Mesenchymal stem cell (in vitro differentiated cells and primary cell): Measurements from ENCODE around the gene UPB1.

Experiments used
- DNase-seq: peaks from one replicate; pipeline ENCODE4 v3.0.0-alpha.2; 2013
- H2AFZ ChIP-seq: one replicate; pipeline ENCODE4 v1.6.1; 2013; ENCODE audit warnings: low read depth, mild to moderate bottlenecking, control low read depth, inconsistent platforms, low read length, moderate library complexity
- H2AK5ac ChIP-seq: 2 replicates; pipeline ENCODE4 v1.6.1; 2013; ENCODE audit warnings: low read length, moderate library complexity, mild to moderate bottlenecking, inconsistent platforms; ENCODE audit not compliant: severe bottlenecking
- H2BK120ac ChIP-seq: one replicate; pipeline ENCODE4 v1.6.1; 2013; ENCODE audit warnings: low read depth, mild to moderate bottlenecking, inconsistent platforms, low read length, moderate library complexity
- H2BK12ac ChIP-seq, 2 experiments: one replicate each; pipeline ENCODE4 v1.6.1; 2013; ENCODE audit warnings: inconsistent platforms in 2 of 2, low read length in 2 of 2, mild to moderate bottlenecking in 2 of 2, moderate library complexity in 2 of 2, control low read depth in 1 of 2
- H2BK15ac ChIP-seq: one replicate; pipeline ENCODE4 v1.6.1; 2013; ENCODE audit warnings: mild to moderate bottlenecking, low read depth, inconsistent platforms; ENCODE audit not compliant: poor library complexity, severe bottlenecking
- H2BK5ac ChIP-seq: 2 replicates; pipeline ENCODE4 v1.6.1; 2013; ENCODE audit warnings: low read depth, mild to moderate bottlenecking, low read length, control low read depth, inconsistent platforms; ENCODE audit not compliant: poor library complexity, severe bottlenecking
- H3K14ac ChIP-seq, 2 experiments: one replicate each; pipeline ENCODE4 v1.6.1; 2013; ENCODE audit warnings: inconsistent platforms in 2 of 2, low read length in 2 of 2, control low read depth in 1 of 2, mild to moderate bottlenecking in 1 of 2, moderate library complexity in 1 of 2
- H3K18ac ChIP-seq, 2 experiments: one replicate each; pipeline ENCODE4 v1.6.1; 2013; ENCODE audit warnings: inconsistent platforms in 2 of 2, low read length in 2 of 2, control low read depth in 1 of 2, low read depth in 1 of 2, mild to moderate bottlenecking in 1 of 2
- H3K23ac ChIP-seq, 2 experiments: one replicate each; pipeline ENCODE4 v1.6.1; 2013; ENCODE audit warnings: inconsistent platforms in 2 of 2, low read length in 2 of 2, mild to moderate bottlenecking in 2 of 2, moderate library complexity in 2 of 2, control low read depth in 1 of 2
- H3K27ac ChIP-seq: 2 replicates; pipeline ENCODE4 v1.5.1; 2013; ENCODE audit warnings: mild to moderate bottlenecking, moderate library complexity, low read length, control low read depth, inconsistent platforms; ENCODE audit not compliant: poor library complexity, severe bottlenecking
- H3K27me3 ChIP-seq, 2 experiments: 2 replicates each; pipeline versions ENCODE4 v1.6.1 to v1.7.0; 2013; ENCODE audit warnings: low read length in 2 of 2, mild to moderate bottlenecking in 2 of 2, moderate library complexity in 2 of 2, control low read depth in 1 of 2, inconsistent platforms in 1 of 2; ENCODE audit not compliant: control insufficient read depth in 1 of 2, insufficient read depth in 1 of 2
- H3K36me3 ChIP-seq, 2 experiments: 2 replicates each; pipeline versions ENCODE4 v1.6.1 to v1.7.0; 2013; ENCODE audit warnings: low read length in 2 of 2, control low read depth in 1 of 2, inconsistent platforms in 1 of 2, low read depth in 1 of 2, mild to moderate bottlenecking in 1 of 2; ENCODE audit not compliant: insufficient read depth in 2 of 2, control insufficient read depth in 1 of 2
- H3K4ac ChIP-seq, 2 experiments: one replicate each; pipeline ENCODE4 v1.6.1; 2013; ENCODE audit warnings: inconsistent platforms in 2 of 2, low read length in 2 of 2, mild to moderate bottlenecking in 2 of 2, moderate library complexity in 2 of 2, control low read depth in 1 of 2, low read depth in 1 of 2
- H3K4me1 ChIP-seq: 2 replicates; pipeline ENCODE4 v1.6.1; 2013; ENCODE audit warnings: low read depth, low read length, control low read depth; ENCODE audit not compliant: control insufficient read depth, insufficient read depth
- H3K4me2 ChIP-seq: 2 replicates; pipeline ENCODE4 v1.6.1; 2013; ENCODE audit warnings: low read length, mild to moderate bottlenecking, inconsistent platforms; ENCODE audit not compliant: poor library complexity, severe bottlenecking
- H3K4me3 ChIP-seq, 2 experiments: 2 replicates each; pipeline versions ENCODE4 v1.5.1 to v1.7.0; 2013; ENCODE audit warnings: low read length in 2 of 2, mild to moderate bottlenecking in 2 of 2, control low read depth in 1 of 2, low read depth in 1 of 2; ENCODE audit not compliant: insufficient read depth in 1 of 2
- H3K79me1 ChIP-seq: replicated peaks from 2 replicates; pipeline ENCODE4 v1.6.1; 2013; ENCODE audit warnings: mild to moderate bottlenecking, control low read depth, low read length, inconsistent platforms; ENCODE audit not compliant: poor library complexity, severe bottlenecking
- H3K9ac ChIP-seq: 2 replicates; pipeline ENCODE4 v1.7.0; 2013; ENCODE audit warnings: mild to moderate bottlenecking, low read length, moderate library complexity
- H3K9me3 ChIP-seq: 2 replicates; pipeline ENCODE4 v1.7.0; 2013; ENCODE audit warnings: mild to moderate bottlenecking, low read length; ENCODE audit not compliant: control insufficient read depth
- H4K8ac ChIP-seq: one replicate; pipeline ENCODE4 v1.6.1; 2013; ENCODE audit warnings: inconsistent platforms, mild to moderate bottlenecking, low read length, moderate library complexity
- H4K91ac ChIP-seq: one replicate; pipeline ENCODE4 v1.6.1; 2013; ENCODE audit warnings: mild to moderate bottlenecking, low read length, inconsistent platforms
- WGBS: methylation state at CpG from one replicate; pipeline ENCODE4 v1.1.7; 2013; ENCODE audit warnings: mixed read lengths; 5-methylcytosine and 5-hydroxymethylcytosine counted together

Gene UPB1

GRCh38 chr22:24485170-24485569, 10.0 kb upstream of the UPB1 start:
- Histone ChIP-seq H4K91ac (no peak overlapping the region), H3K9me3 (no peaks in the 10 kb centered on the region), H2AFZ (no peak overlapping the region), H3K4me1 (peaks cover 11% of the 10 kb centered on the region), H3K4ac (no peak overlapping the region), H3K79me1 (no peaks in the 10 kb centered on the region), H3K4me3 (no peak overlapping the region), H2AK5ac (peak overlapping the region; percentile 73), H2BK15ac (no peak overlapping the region), H3K27me3 (no peaks in the 10 kb centered on the region), H2BK12ac (no peak overlapping the region), H3K27ac (no peak overlapping the region), H3K4me2 (no peak overlapping the region), H2BK120ac (no peak overlapping the region), H4K8ac (no peak overlapping the region), H3K36me3 (no peaks in the 10 kb centered on the region), H3K9ac (no peak overlapping the region), H3K14ac (no peak overlapping the region), H3K18ac (no peak overlapping the region), H2BK5ac (no peak overlapping the region), H3K23ac (no peak overlapping the region)
- WGBS, result 96% methylated on average over 4 of the region's 4 CpGs
- no peak for DNase-seq

- no peak overlapping the region for H2BK15ac ChIP-seq
- WGBS, result 73% methylated on average over 3 of the region's 3 CpGs
- H3K9me3 ChIP-seq, result no peaks in the 10 kb centered on the region
Observed at GRCh38 chr22:24485608-24486007, 9.5 kb upstream of the UPB1 start.

GRCh38 chr22:24486501-24486921, 8.6 kb upstream of the UPB1 start:
- H2BK12ac ChIP-seq, result no peak overlapping the region
- H4K91ac ChIP-seq, result no peak overlapping the region
- H3K4ac ChIP-seq, result no peak overlapping the region
- no peaks in the 10 kb centered on the region for H3K79me1 ChIP-seq
- no peak overlapping the region for H2AK5ac ChIP-seq
- H3K27me3 ChIP-seq, result no peaks in the 10 kb centered on the region
- H3K9me3 ChIP-seq, result no peaks in the 10 kb centered on the region
- H3K4me1 ChIP-seq, result peaks cover 10% of the 10 kb centered on the region
- no peak overlapping the region for H2BK120ac ChIP-seq
- DNase-seq, result peak; percentile 50
- no peak overlapping the region for H2BK5ac ChIP-seq
- H2BK15ac ChIP-seq, result no peak overlapping the region
- no peak overlapping the region for H3K4me2 ChIP-seq
- H3K14ac ChIP-seq, result no peak overlapping the region
- H4K8ac ChIP-seq, result no peak overlapping the region
- H2AFZ ChIP-seq, result no peak overlapping the region
- WGBS, result 40% methylated on average over 2 of the region's 2 CpGs
- H3K4me3 ChIP-seq, result no peak overlapping the region
- no peak overlapping the region for H3K9ac ChIP-seq
- H3K23ac ChIP-seq, result no peak overlapping the region
- H3K27ac ChIP-seq, result peak overlapping the region; percentile 79
- no peaks in the 10 kb centered on the region for H3K36me3 ChIP-seq
- H3K18ac ChIP-seq, result no peak overlapping the region

More at GRCh38 chr22:24485608-24486007, 9.5 kb upstream of the UPB1 start:
- no peak overlapping the region for H2AK5ac ChIP-seq
- no peak overlapping the region for H2AFZ ChIP-seq
- no peak overlapping the region for H3K9ac ChIP-seq
- no peak overlapping the region for H3K23ac ChIP-seq
- H2BK120ac ChIP-seq, result no peak overlapping the region
- H4K91ac ChIP-seq, result no peak overlapping the region
- no peak overlapping the region for H3K18ac ChIP-seq
- H3K4me2 ChIP-seq, result no peak overlapping the region
- H3K79me1 ChIP-seq, result no peaks in the 10 kb centered on the region
- H3K4ac ChIP-seq, result no peak overlapping the region
- H3K4me1 ChIP-seq, result peaks cover 11% of the 10 kb centered on the region
- H3K27me3 ChIP-seq, result no peaks in the 10 kb centered on the region
- no peaks in the 10 kb centered on the region for H3K36me3 ChIP-seq
- no peak overlapping the region for H3K4me3 ChIP-seq
- H3K27ac ChIP-seq, result no peak overlapping the region
- no peak overlapping the region for H2BK12ac ChIP-seq
- no peak overlapping the region for H4K8ac ChIP-seq
- DNase-seq, result no peak
- no peak overlapping the region for H2BK5ac ChIP-seq
- H3K14ac ChIP-seq, result no peak overlapping the region

- no peak overlapping the region for H3K18ac ChIP-seq
- no peak overlapping the region for H3K23ac ChIP-seq
- no peak overlapping the region for H3K14ac ChIP-seq
- H2BK15ac ChIP-seq, result no peak overlapping the region
- no peak overlapping the region for H3K4me3 ChIP-seq
- no peak overlapping the region for H2BK120ac ChIP-seq
- peaks cover 4% of the 10 kb centered on the region for H3K4me1 ChIP-seq
- H3K4me2 ChIP-seq, result no peak overlapping the region
- H2BK12ac ChIP-seq, result no peak overlapping the region
- no peaks in the 10 kb centered on the region for H3K9me3 ChIP-seq
- DNase-seq, result no peak
- WGBS, result 70% methylated on average over 2 of the region's 2 CpGs
- H3K79me1 ChIP-seq, result no peaks in the 10 kb centered on the region
- no peak overlapping the region for H3K4ac ChIP-seq
- H3K9ac ChIP-seq, result no peak overlapping the region
- no peak overlapping the region for H3K27ac ChIP-seq
- H2AK5ac ChIP-seq, result no peak overlapping the region
- no peak overlapping the region for H2AFZ ChIP-seq
- H4K8ac ChIP-seq, result no peak overlapping the region
- H2BK5ac ChIP-seq, result no peak overlapping the region
- H3K36me3 ChIP-seq, result no peaks in the 10 kb centered on the region
- H3K27me3 ChIP-seq, result peaks cover 6 to 7% of the 10 kb centered on the region in 2 experiments
- no peak overlapping the region for H4K91ac ChIP-seq
Observed at GRCh38 chr22:24489011-24489410, 6.1 kb upstream of the UPB1 start.
